Vagina (tissue), 2 donors: ENCODE data around the gene TOP3B. TPM values are rescaled to one million over a fixed set of nuclear protein-coding genes. Genes with fewer than 3 reads are reported as not detected.

Experiments used
- DNase-seq, 2 donors: peaks; one replicate each; pipeline ENCODE4 v3.0.0-alpha.2; 2017; ENCODE audit errors: extremely low spot score in 2 of 2
- H3K27ac ChIP-seq: fragments of 200-600 bp; sonication (generic); one replicate; pipeline ENCODE4 v1.5.1; 2019
- H3K27me3 ChIP-seq: fragments of 200-600 bp; sonication (generic); one replicate; pipeline ENCODE4 v1.5.1; 2019
- H3K36me3 ChIP-seq, 2 donors: fragments of 200-600 bp; sonication (generic); one replicate each; pipeline ENCODE4 v1.5.1; 2017 to 2019
- H3K4me1 ChIP-seq: fragments of 200-600 bp; sonication (generic); one replicate; pipeline ENCODE4 v1.5.1; 2019
- H3K4me3 ChIP-seq, 2 donors: fragments of 200-600 bp; sonication (generic); 1 replicate in 1 of 2; 2 replicates in 1 of 2; pipeline ENCODE4 v1.5.1; 2016 to 2019
- H3K9me3 ChIP-seq: fragments of 200-600 bp; sonication (generic); one replicate; pipeline ENCODE4 v1.5.1; 2019
- POLR2A ChIP-seq, 2 donors: fragments of 450-650 bp; IDR thresholded peaks; one replicate each; pipeline ENCODE4 v1.6.1; 2017; ENCODE audit warnings: antibody characterized with exemption in 2 of 2, mild to moderate bottlenecking in 2 of 2, moderate library complexity in 2 of 2
- POLR2AphosphoS5 ChIP-seq, 2 donors: sonication (generic); formaldehyde crosslinking; IDR thresholded peaks; one replicate each; pipeline ENCODE4 v1.9.0; 2017; ENCODE audit warnings: antibody characterized with exemption in 2 of 2, mild to moderate bottlenecking in 2 of 2, low read depth in 1 of 2; ENCODE audit not compliant: insufficient read depth in 1 of 2
- intact Hi-C: fragments of 100-400 bp; cut with DNase I; formaldehyde crosslinking; loops from one replicate; pipeline ENCODE4 v1.15.1; 2023
- total RNA-seq: library from RNA; depleted of rRNA; stranded (reverse); fragments of >200 nt; gene quantifications from one replicate; pipeline ENCODE4 v1.2.3, GENCODE V29; 2016
- TF ChIP-seq, protein P1 (sequence below), 3 experiments: fragments of 450-650 bp in 2 of 3; fragments of 200-600 bp in 1 of 3; sonication (generic) in 1 of 3; IDR thresholded peaks; one replicate each; pipeline ENCODE4 v1.5.1; 2017 to 2019; ENCODE audit warnings: antibody characterized with exemption in 3 of 3, mild to moderate bottlenecking in 2 of 3, moderate library complexity in 2 of 3

The TOP3B gene
- 42.7 TPM for total RNA-seq

DNA sequence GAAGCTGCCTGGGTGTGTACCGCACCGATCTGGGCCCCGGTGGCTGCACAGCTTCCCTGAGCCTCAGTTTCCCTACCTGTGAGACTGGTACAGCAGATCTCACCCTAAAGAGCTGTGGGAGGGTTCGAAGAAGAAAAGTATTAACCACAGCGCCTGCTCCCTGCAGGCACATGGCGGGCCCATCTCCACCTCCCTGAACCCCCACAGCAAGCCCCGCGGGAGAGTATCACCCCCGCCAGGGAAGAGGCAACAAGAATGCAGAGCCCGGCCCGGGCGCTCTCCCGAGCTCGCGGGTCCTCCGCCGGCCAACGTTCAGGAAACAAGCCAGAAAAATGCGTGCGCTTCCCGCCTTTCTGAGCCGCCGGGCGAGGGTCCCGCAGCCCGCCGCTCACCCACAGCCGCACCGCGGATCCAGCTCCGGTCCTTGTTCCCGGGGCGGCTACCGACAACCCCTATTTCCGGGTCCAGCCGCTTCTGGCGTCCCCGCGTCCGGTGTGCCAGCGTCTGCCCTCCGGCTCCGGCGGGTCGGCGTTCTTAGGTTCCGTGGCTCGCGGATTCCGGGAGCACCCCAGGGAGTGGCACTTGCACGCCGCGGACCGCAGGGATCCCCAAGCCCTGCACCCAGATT lies at the start of gene TOP3B:
TSS of gene TOP3B (minus strand) at position 450 of the 628 bp plus-strand sequence. CDS start 7,078 bp downstream, outside the sequence.
- Histone ChIP-seq H3K4me1 (peaks cover 15% of the 10 kb centered on the region), H3K9me3 (no peaks in the 10 kb centered on the region), H3K27ac (peak within 1 kb of the TSS; percentile 55), H3K36me3 (no peaks in the 10 kb centered on the region), H3K4me3 (peak within 1 kb of the TSS; percentile 75 to 91), H3K27me3 (no peaks in the 10 kb centered on the region)
- DNase-seq, result no peak
- TF ChIP-seq POLR2AphosphoS5 (IDR thresholded peaks at IDR 0.05; ENCODE audit: insufficient read depth in 1 of 2, low read depth in 1 of 2), result peak; percentile 71 to 92
- no peak for TF ChIP-seq POLR2A (IDR thresholded peaks at IDR 0.05)
- TF ChIP-seq, protein P1, sequence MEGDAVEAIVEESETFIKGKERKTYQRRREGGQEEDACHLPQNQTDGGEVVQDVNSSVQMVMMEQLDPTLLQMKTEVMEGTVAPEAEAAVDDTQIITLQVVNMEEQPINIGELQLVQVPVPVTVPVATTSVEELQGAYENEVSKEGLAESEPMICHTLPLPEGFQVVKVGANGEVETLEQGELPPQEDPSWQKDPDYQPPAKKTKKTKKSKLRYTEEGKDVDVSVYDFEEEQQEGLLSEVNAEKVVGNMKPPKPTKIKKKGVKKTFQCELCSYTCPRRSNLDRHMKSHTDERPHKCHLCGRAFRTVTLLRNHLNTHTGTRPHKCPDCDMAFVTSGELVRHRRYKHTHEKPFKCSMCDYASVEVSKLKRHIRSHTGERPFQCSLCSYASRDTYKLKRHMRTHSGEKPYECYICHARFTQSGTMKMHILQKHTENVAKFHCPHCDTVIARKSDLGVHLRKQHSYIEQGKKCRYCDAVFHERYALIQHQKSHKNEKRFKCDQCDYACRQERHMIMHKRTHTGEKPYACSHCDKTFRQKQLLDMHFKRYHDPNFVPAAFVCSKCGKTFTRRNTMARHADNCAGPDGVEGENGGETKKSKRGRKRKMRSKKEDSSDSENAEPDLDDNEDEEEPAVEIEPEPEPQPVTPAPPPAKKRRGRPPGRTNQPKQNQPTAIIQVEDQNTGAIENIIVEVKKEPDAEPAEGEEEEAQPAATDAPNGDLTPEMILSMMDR (IDR thresholded peaks at IDR 0.05), result peak in 1 of 3 experiments; percentile 34
- intact Hi-C loops, result no loop called here

DNA sequence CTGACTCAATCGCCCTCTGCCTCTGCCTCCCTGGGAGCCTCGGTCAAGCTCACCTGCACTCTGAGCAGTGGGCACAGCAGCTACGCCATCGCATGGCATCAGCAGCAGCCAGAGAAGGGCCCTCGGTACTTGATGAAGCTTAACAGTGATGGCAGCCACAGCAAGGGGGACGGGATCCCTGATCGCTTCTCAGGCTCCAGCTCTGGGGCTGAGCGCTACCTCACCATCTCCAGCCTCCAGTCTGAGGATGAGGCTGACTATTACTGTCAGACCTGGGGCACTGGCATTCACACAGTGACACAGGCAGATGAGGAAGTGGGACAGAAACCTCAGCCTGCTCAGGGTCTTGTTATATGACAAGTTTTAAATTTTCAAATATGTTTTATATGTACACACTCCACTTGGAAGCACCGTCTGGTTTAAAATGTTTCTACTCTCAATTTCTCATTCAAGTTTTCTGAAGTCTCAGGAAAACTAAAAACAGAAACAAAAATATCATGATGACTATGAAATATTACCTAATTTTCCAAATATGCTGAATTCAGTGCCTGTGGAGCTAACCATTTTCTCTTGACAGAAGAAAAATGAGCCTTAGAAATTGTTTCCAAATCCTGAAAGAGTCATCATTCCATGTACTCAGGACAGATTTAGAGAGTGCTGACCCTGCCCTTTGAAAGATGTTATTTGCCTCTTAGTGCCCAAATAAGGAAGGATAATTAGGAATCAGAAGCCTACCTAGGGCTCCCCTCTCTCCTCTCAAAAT lies 48.8 kb upstream of the TOP3B start:
- Histone ChIP-seq H3K36me3 (no peaks in the 10 kb centered on the region), H3K27ac (no peak overlapping the region), H3K9me3 (no peaks in the 10 kb centered on the region), H3K27me3 (no peaks in the 10 kb centered on the region), H3K4me1 (no peaks in the 10 kb centered on the region), H3K4me3 (no peak overlapping the region)
- peak in 1 of 2 donors; percentile 75 for DNase-seq
- intact Hi-C loops, result no loop called here
- TF ChIP-seq, protein P1 (IDR thresholded peaks at IDR 0.05), result no peak
- no peak for TF ChIP-seq POLR2A (IDR thresholded peaks at IDR 0.05)
- TF ChIP-seq POLR2AphosphoS5 (IDR thresholded peaks at IDR 0.05; ENCODE audit: insufficient read depth in 1 of 2, low read depth in 1 of 2), result no peak

GRCh38 chr22:22030493-22031182 lies 48.1 kb upstream of the TOP3B start:
- intact Hi-C loops, result no loop called here
- DNase-seq, result peak in 1 of 2 donors; percentile 83
- Histone ChIP-seq H3K9me3 (no peaks in the 10 kb centered on the region), H3K4me1 (no peaks in the 10 kb centered on the region), H3K4me3 (no peak overlapping the region), H3K27me3 (no peaks in the 10 kb centered on the region), H3K27ac (no peak overlapping the region), H3K36me3 (no peaks in the 10 kb centered on the region)
- TF ChIP-seq, protein P1 (IDR thresholded peaks at IDR 0.05), result no peak
- TF ChIP-seq POLR2A (IDR thresholded peaks at IDR 0.05) (no peak), POLR2AphosphoS5 (IDR thresholded peaks at IDR 0.05; ENCODE audit: insufficient read depth in 1 of 2, low read depth in 1 of 2) (no peak)

DNA sequence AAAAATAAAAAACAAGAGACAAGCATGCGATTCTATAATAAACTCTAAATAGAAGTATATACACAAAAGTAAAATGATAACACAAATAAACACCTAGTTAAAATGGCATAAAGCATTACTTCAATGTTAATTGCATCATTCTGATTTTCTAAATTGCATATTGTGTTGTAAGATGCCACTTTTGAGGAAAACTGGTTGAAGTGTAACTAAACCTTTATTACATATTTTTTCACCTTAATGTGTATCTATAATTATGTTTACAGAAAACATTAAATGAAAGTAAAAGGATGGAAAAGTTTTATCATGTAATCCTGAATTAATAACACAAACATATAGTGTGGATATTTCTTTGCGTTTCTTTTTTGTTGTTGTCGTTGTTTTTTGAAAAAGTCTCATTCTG lies 45.4 kb upstream of the TOP3B start:
- Histone ChIP-seq H3K27ac (no peak overlapping the region), H3K36me3 (no peaks in the 10 kb centered on the region), H3K27me3 (no peaks in the 10 kb centered on the region), H3K9me3 (no peaks in the 10 kb centered on the region), H3K4me1 (no peaks in the 10 kb centered on the region), H3K4me3 (no peak overlapping the region)
- TF ChIP-seq POLR2AphosphoS5 (IDR thresholded peaks at IDR 0.05; ENCODE audit: insufficient read depth in 1 of 2, low read depth in 1 of 2) (no peak), POLR2A (IDR thresholded peaks at IDR 0.05) (no peak)
- TF ChIP-seq, protein P1 (IDR thresholded peaks at IDR 0.05), result no peak
- intact Hi-C loops, result no loop called here
- no peak for DNase-seq
